NCI-H187 (cell line): ENCODE results near the gene DLGAP1.

Source experiments
- DNase-seq, 2 experiments: peaks; one replicate each; lab custom pipeline; 2025; lab: John Stamatoyannopoulos, UW

Gene DLGAP1

GRCh38 chr18:3898861-3899613 is 556.1 kb downstream of the DLGAP1 start:
- DNase-seq = no peak

GRCh38 chr18:3892152-3892551 is 563.0 kb downstream of the DLGAP1 start:
- no peak for DNase-seq

GRCh38 chr18:3891245-3891644 is 563.9 kb downstream of the DLGAP1 start:
- no peak for DNase-seq

- no peak for DNase-seq
These were observed 565.3 kb downstream of the DLGAP1 start for GRCh38 chr18:3889803-3890202.

- DNase-seq = no peak
These were observed 566.0 kb downstream of the DLGAP1 start for GRCh38 chr18:3889121-3889520.

GRCh38 chr18:3886575-3887322 is 568.4 kb downstream of the DLGAP1 start:
- DNase-seq = no peak

GRCh38 chr18:3885209-3885792 is 569.8 kb downstream of the DLGAP1 start:
- no peak for DNase-seq

GRCh38 chr18:3879836-3880120 is 575.3 kb downstream of the DLGAP1 start:
- no peak for DNase-seq

- no peak for DNase-seq
These were observed 575.8 kb downstream of the DLGAP1 start for GRCh38 chr18:3879114-3879835.

GRCh38 chr18:3878401-3878800 is 576.7 kb downstream of the DLGAP1 start:
- no peak for DNase-seq

GRCh38 chr18:3877678-3878077 is 577.4 kb downstream of the DLGAP1 start:
- no peak for DNase-seq

GRCh38 chr18:3875961-3876360 is 579.1 kb downstream of the DLGAP1 start:
- no peak for DNase-seq

- no peak for DNase-seq
These were observed 579.7 kb downstream of the DLGAP1 start for GRCh38 chr18:3875376-3875775.

GRCh38 chr18:3874581-3874980 is 580.5 kb downstream of the DLGAP1 start:
- DNase-seq = no peak

- no peak for DNase-seq
These were observed 581.0 kb downstream of the DLGAP1 start for GRCh38 chr18:3874125-3874524.

- peak in 1 of 2 experiments; percentile 67 for DNase-seq
These were observed 581.4 kb downstream of the DLGAP1 start for GRCh38 chr18:3873698-3874097.

GRCh38 chr18:3873211-3873610 is 581.9 kb downstream of the DLGAP1 start:
- no peak for DNase-seq

GRCh38 chr18:3872641-3873040 is 582.5 kb downstream of the DLGAP1 start:
- DNase-seq = no peak

GRCh38 chr18:3871687-3872086 is 583.4 kb downstream of the DLGAP1 start:
- DNase-seq = no peak

GRCh38 chr18:3870914-3871313 is 584.2 kb downstream of the DLGAP1 start:
- no peak for DNase-seq

GRCh38 chr18:3869848-3870247 is 585.3 kb downstream of the DLGAP1 start:
- peak in 1 of 2 experiments; percentile 54 for DNase-seq

- DNase-seq = no peak
These were observed 587.2 kb downstream of the DLGAP1 start for GRCh38 chr18:3867864-3868311.

- no peak for DNase-seq
These were observed 587.9 kb downstream of the DLGAP1 start for GRCh38 chr18:3867236-3867635.
